ENCODE data around the gene CALB2.

The CALB2 gene

DNA sequence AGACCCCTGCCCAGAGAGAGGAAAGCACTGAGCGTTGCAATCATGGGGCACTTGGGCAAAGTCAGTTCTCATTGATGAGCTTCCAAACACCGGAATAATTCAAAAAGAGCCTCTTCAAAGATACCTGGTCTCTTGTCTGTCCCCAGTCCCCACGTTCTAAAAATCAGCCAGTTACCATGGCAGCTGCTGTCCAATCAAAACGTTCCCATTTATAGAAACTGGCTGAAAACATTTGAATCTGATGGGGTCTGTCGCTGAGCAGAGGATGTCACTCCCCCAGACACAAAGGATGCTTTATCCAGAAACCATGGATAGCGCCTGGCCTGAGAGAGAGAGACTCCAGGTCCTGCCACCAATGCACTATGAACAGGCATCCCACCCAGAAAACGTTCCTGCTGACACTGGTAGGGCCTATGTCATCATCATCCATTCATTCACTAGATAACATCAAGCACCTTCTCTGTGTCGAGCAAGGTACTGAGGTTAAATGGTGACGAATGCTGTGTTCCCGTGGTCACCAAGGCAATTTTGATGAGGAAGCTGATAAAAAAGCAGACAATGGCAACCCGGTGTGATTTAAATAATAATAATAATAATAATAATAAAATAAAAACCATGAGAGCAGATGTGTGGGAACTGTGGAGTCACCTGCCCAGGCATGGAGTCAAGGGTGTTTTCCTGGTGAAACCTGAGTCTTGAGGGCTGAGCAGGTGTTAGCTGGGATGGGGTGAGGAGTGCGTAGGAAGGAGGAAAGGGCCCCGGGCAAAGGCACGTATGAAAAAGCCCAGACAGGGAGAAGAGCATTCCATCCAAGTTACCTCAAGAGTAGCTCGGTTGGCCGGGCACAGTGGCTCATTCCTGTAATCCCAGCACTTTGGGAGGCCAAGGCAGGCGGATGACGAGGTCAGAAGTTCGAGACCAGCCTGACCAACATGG, 19.0 kb upstream of the CALB2 start:
- no peak for TF ChIP-seq EZH2phosphoT487 (IDR thresholded peaks at IDR 0.05; ENCODE audit: borderline replicate concordance)
- TF ChIP-seq, protein P1, sequence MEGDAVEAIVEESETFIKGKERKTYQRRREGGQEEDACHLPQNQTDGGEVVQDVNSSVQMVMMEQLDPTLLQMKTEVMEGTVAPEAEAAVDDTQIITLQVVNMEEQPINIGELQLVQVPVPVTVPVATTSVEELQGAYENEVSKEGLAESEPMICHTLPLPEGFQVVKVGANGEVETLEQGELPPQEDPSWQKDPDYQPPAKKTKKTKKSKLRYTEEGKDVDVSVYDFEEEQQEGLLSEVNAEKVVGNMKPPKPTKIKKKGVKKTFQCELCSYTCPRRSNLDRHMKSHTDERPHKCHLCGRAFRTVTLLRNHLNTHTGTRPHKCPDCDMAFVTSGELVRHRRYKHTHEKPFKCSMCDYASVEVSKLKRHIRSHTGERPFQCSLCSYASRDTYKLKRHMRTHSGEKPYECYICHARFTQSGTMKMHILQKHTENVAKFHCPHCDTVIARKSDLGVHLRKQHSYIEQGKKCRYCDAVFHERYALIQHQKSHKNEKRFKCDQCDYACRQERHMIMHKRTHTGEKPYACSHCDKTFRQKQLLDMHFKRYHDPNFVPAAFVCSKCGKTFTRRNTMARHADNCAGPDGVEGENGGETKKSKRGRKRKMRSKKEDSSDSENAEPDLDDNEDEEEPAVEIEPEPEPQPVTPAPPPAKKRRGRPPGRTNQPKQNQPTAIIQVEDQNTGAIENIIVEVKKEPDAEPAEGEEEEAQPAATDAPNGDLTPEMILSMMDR (conservative IDR thresholded peaks at IDR 0.05; ENCODE audit: low read length): no peak
- Histone ChIP-seq H2AFZ (ENCODE audit: low read length) (no peak overlapping the region), H4K20me1 (ENCODE audit: insufficient read depth, low read length, poor library complexity, severe bottlenecking) (no peaks in the 10 kb centered on the region), H3K27me3 (ENCODE audit: insufficient read depth, low read length, poor library complexity, severe bottlenecking) (no peaks in the 10 kb centered on the region), H3K9me2 (replicated peaks; ENCODE audit: low read depth, low read length) (no peaks in the 10 kb centered on the region), H3K9me3 (ENCODE audit: insufficient read depth, low read depth, low read length) (no peaks in the 10 kb centered on the region), H3K36me3 (ENCODE audit: insufficient read depth, low read length) (no peaks in the 10 kb centered on the region), H3K4me1 (ENCODE audit: insufficient read depth, low read length, poor library complexity, severe bottlenecking) (no peaks in the 10 kb centered on the region), H3K4me3 (ENCODE audit: low read length, poor library complexity, severe bottlenecking) (no peak overlapping the region), H3K4me2 (ENCODE audit: low read depth, low read length, poor library complexity, severe bottlenecking) (no peak overlapping the region), H3K9ac (ENCODE audit: low read depth, low read length, poor library complexity, severe bottlenecking) (no peak overlapping the region), H3F3A (ENCODE audit: low read depth) (no peaks in the 10 kb centered on the region), H3K79me2 (ENCODE audit: insufficient read depth, low read length) (no peaks in the 10 kb centered on the region)

DNA sequence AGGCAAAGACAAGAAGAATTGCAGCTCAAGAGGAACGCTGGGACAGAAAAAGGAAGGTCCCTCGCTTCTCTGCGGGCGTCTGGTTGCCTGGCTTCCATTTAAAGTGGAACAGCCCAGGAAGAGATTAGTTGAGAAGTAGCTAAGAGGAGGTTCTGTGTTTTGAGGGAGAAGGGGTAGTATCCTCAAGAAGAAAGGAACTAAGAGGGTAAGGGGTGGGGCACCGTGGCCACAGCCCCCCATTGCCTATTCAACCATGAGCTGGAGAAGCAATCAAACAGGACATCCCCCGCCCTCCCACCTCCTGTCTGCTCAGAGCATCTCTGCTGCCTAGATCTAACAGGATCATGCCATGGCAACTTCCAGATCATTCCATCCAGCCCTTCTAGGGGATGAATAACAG, 18.1 kb upstream of the CALB2 start:
- Histone ChIP-seq H3K9me3 (ENCODE audit: insufficient read depth, low read depth, low read length) (no peaks in the 10 kb centered on the region), H3K9ac (ENCODE audit: low read depth, low read length, poor library complexity, severe bottlenecking) (no peak overlapping the region), H3K9me2 (replicated peaks; ENCODE audit: low read depth, low read length) (no peaks in the 10 kb centered on the region), H3K79me2 (ENCODE audit: insufficient read depth, low read length) (no peaks in the 10 kb centered on the region), H3K4me3 (ENCODE audit: low read length, poor library complexity, severe bottlenecking) (no peak overlapping the region), H3K4me1 (ENCODE audit: insufficient read depth, low read length, poor library complexity, severe bottlenecking) (no peaks in the 10 kb centered on the region), H4K20me1 (ENCODE audit: insufficient read depth, low read length, poor library complexity, severe bottlenecking) (no peaks in the 10 kb centered on the region), H3F3A (ENCODE audit: low read depth) (no peaks in the 10 kb centered on the region), H2AFZ (ENCODE audit: low read length) (no peak overlapping the region), H3K36me3 (ENCODE audit: insufficient read depth, low read length) (no peaks in the 10 kb centered on the region), H3K27me3 (ENCODE audit: insufficient read depth, low read length, poor library complexity, severe bottlenecking) (no peaks in the 10 kb centered on the region), H3K4me2 (ENCODE audit: low read depth, low read length, poor library complexity, severe bottlenecking) (no peak overlapping the region)
- TF ChIP-seq, protein P1 (conservative IDR thresholded peaks at IDR 0.05; ENCODE audit: low read length): no peak
- TF ChIP-seq EZH2phosphoT487 (IDR thresholded peaks at IDR 0.05; ENCODE audit: borderline replicate concordance): no peak

DNA sequence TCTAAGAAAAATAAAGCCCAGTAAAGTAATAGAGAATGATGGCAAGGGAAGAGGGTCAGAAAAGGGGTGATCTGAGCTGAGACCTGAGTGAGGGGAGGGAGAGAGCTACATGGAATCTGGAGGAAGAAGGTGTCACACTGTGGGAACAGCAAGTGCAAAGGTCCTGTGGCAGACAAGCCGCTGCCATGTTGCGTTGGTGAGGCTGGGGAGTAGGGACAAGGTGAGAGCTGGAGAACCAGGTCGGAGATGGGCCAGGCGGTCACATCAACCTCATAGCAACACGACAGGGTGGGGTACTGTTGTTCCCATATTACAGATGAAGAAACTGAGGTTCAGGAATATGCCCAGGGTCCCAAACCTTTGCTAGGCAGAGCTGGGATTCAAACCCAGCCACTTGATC, 16.6 kb upstream of the CALB2 start:
- Histone ChIP-seq H3K79me2 (ENCODE audit: insufficient read depth, low read length) (no peaks in the 10 kb centered on the region), H3K4me2 (ENCODE audit: low read depth, low read length, poor library complexity, severe bottlenecking) (no peak overlapping the region), H3K9me2 (replicated peaks; ENCODE audit: low read depth, low read length) (no peaks in the 10 kb centered on the region), H3K4me3 (ENCODE audit: low read length, poor library complexity, severe bottlenecking) (no peak overlapping the region), H4K20me1 (ENCODE audit: insufficient read depth, low read length, poor library complexity, severe bottlenecking) (no peaks in the 10 kb centered on the region), H3K9me3 (ENCODE audit: insufficient read depth, low read depth, low read length) (no peaks in the 10 kb centered on the region), H2AFZ (ENCODE audit: low read length) (no peak overlapping the region), H3K4me1 (ENCODE audit: insufficient read depth, low read length, poor library complexity, severe bottlenecking) (no peaks in the 10 kb centered on the region), H3K9ac (ENCODE audit: low read depth, low read length, poor library complexity, severe bottlenecking) (no peak overlapping the region), H3F3A (ENCODE audit: low read depth) (no peaks in the 10 kb centered on the region), H3K36me3 (ENCODE audit: insufficient read depth, low read length) (no peaks in the 10 kb centered on the region), H3K27me3 (ENCODE audit: insufficient read depth, low read length, poor library complexity, severe bottlenecking) (no peaks in the 10 kb centered on the region)
- no peak for TF ChIP-seq EZH2phosphoT487 (IDR thresholded peaks at IDR 0.05; ENCODE audit: borderline replicate concordance)
- TF ChIP-seq, protein P1 (conservative IDR thresholded peaks at IDR 0.05; ENCODE audit: low read length): no peak

Data from Loucy (cell line).